Endothelial cell of umbilical vein (primary cell): ENCODE measurements around the gene GAS2L2.

Experiments
- CTCF ChIP-seq, 2 donors: IDR thresholded peaks; 1 replicate in 1 of 2; 2 replicates in 1 of 2; pipeline ENCODE4 v1.5.1; 2011; ENCODE audit warnings: low read length in 2 of 2, mild to moderate bottlenecking in 2 of 2, moderate library complexity in 2 of 2, control low read depth in 1 of 2, inconsistent platforms in 1 of 2, low read depth in 1 of 2; ENCODE audit not compliant: insufficient read depth in 1 of 2; ENCODE audit errors: extremely low read depth in 1 of 2
- EZH2 ChIP-seq: IDR thresholded peaks from 2 replicates; pipeline ENCODE4 v1.6.1; 2012; ENCODE audit warnings: borderline replicate concordance, low read depth, mild to moderate bottlenecking, moderate library complexity, low read length, inconsistent platforms; ENCODE audit not compliant: severe bottlenecking
- MAX ChIP-seq: IDR thresholded peaks from 2 replicates; pipeline ENCODE4 v1.6.1; 2011; ENCODE audit not compliant: insufficient read depth, insufficient read length
- MYC ChIP-seq: IDR thresholded peaks from one replicate; pipeline ENCODE4 v1.6.1; 2011; ENCODE audit warnings: mild to moderate bottlenecking, low read depth, low read length
- POLR2A ChIP-seq: IDR thresholded peaks from 2 replicates; pipeline ENCODE4 v1.6.1; 2012; ENCODE audit warnings: low read depth, mild to moderate bottlenecking, control low read depth, low read length
- POLR2AphosphoS5 ChIP-seq: IDR thresholded peaks from 2 replicates; pipeline ENCODE4 v1.6.1; 2012; ENCODE audit warnings: low read depth, mild to moderate bottlenecking, control low read depth, low read length, moderate library complexity; ENCODE audit not compliant: insufficient read depth

DNA sequence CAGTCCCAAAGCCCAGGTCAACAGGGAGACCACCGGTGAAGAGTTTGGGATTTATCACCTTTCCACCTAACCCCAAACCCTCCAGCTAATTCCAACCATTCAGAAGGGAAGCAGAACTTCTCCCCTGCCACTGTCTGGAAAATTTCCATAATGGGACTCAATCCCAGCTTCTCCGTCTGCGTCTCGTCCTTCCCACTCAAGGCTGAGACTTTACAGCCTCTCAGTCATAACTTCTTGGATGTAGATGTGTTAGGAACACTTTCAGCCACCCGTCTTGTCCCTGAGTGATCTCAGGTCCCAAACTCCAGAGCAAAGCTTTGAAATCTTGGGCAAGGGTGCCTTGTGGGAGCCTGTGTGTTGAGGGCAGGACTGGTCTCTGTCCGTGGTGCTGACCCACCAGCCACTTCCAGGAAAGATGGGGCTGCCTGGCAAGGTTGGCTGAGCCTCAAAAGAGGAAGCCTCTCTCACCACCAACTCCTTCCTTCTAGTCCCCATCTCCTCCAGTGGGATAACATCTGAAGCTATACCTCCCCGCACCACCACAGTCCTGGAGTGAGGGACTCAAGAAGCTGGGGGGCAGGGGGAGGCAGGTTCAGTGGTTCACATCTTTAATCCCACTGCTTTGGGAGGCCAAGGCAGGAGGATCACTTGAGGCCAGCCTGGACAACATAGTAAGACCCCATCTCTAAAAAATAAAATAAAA lies 9.3 kb downstream of the GAS2L2 start:
- no peak for TF ChIP-seq CTCF (IDR thresholded peaks at IDR 0.05; ENCODE audit: extremely low read depth in 1 of 2, insufficient read depth in 1 of 2, low read depth in 1 of 2, low read length in 2 of 2)
- no peak for TF ChIP-seq MYC
- TF ChIP-seq POLR2AphosphoS5, result no peak
- no peak for TF ChIP-seq EZH2
- TF ChIP-seq POLR2A, result no peak
- TF ChIP-seq MAX, result no peak
